ENCODE measurements around the gene SRPRB.

Gene SRPRB

DNA sequence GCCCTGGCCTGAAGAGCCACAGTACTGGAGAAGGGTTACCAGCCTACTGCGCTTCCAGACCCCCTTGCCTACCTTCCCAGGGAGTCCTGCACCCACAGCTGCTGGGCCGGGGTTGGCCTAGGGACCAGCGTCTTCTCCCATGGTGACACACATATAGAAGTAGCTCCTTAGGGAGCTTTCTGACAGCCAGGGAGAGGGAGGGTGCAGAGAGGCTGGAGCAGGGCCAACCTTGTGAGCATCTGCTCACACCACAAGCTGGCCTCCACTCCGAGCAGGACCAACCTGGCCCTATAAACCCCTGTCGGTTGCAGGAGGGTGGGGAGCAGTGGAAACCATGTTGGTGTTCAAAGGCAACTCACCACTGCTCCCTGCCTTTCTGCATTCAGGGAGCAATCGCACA is 35.2 kb downstream of the SRPRB start:
- DNase-seq (ENCODE audit: low read depth in 2 of 2, low spot score in 1 of 2), result no peak

DNA sequence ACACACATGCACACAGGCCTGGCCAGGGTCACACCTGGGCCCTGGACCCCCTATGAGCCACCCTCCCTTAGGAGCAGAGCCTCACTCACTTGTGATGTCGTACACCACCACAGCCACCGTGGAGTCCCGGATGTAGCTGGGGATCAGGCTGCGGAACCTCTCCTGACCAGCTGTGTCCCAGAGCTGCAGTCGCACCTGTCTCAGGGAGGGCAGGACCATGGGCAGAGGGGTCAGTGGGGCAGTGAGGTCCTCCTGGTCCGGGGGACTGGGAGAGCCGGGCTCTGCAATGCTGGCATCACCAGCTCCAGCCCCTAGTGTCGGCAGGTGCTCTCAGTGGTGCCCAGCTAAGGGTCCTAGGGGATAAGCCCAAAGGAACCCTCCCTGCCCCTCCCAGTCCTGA is 35.6 kb downstream of the SRPRB start:
- DNase-seq (ENCODE audit: low read depth in 2 of 2, low spot score in 1 of 2), result no peak

DNA sequence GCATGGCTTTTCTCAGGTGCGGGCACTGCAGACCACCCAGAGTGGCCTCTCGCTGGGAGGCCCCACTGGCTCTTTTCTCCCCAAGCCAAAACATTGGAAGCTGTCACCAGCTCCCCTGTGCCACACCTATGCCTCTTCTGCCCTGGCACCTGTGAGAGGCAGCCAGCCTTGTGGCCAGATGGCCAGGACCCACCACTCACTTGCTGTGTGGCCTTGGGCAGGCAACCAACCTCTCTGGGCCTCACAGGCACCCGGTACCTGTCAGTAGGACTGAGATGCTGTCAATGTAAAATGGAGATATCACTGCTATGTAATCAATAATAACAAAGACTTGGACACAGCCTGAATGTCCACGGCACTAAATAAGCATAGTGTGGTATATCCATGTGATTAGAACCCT is 36.5 kb downstream of the SRPRB start:
- no peak for DNase-seq (ENCODE audit: low read depth in 2 of 2, low spot score in 1 of 2)

DNA sequence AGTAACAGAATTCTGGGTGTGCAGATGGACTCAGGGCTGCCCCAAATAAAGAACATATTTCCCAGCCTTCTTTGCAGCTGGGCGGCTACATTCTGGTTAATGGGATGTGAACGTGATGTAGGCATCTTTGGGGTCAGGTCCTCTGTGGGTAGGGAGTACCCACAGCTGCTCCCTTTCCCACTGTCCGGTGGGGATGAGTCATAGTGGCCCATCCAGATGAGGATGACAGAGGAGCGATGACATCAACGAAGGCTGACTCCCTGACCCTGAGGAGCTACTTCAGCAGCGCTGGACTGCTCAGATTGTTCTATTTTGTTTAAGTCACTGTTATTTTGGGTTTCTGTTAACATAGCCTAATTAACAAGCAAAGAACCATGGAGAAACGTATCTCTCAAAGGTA is 38.0 kb downstream of the SRPRB start:
- DNase-seq (ENCODE audit: low read depth in 2 of 2, low spot score in 1 of 2), result no peak

DNA sequence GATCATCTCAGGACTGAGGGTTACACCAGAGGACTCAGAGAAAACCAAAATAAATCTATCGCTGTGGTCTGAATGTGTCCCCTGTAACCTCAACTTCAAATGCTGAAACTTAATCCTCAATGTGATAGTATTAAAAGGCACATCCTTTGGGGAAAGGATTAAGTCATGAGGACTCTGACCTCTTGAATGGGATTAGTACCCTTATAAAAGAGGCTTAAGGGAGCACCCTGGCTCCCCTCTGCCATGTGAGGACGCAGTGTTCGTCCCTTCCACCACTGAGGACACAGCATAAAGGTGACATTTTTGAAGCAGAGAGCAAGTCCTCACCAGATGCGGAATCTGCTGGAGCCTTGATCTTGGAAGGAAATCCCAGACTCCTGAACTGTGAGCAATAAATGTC is 39.5 kb downstream of the SRPRB start:
- no peak for DNase-seq (ENCODE audit: low read depth in 2 of 2, low spot score in 1 of 2)

DNA sequence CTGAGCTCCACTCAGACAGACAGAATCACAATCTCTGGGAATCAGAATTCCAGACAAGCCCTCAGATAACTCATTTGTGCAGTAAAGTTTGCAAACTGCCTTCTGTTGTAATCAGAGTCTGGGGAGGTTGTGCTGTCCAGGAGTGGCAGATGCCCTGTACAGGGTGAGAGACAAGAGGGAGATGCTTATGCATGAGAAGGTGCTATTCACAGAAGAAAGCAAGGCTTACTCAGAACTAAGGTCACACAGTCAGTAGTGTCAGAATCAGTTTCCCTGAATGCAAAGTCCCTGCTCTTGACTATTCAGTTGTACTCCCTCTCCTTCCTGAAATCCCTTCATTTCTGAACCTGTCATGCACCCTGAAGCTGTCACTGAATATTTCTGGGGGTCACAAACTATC is 43.7 kb downstream of the SRPRB start:
- no peak for DNase-seq (ENCODE audit: low read depth in 2 of 2, low spot score in 1 of 2)

DNA sequence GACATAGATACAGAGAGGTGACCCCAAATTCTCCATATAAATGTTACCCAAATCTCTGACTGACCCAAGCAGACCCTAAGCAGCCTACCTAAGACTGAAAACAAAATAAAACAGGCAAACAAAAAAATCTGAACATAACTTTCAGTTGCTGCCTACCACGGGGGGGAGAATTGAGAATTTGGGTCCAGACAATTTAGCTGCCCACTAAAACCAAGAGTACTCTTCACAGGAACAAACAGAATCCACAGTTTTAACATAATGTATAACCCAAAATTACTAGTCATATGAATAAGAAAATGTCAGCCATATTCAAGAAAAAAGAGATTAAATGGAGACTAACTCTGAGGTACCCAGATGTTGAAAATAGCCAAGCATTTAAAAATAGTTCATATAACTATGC is 44.4 kb downstream of the SRPRB start:
- DNase-seq (ENCODE audit: low read depth in 2 of 2, low spot score in 1 of 2), result no peak

DNA sequence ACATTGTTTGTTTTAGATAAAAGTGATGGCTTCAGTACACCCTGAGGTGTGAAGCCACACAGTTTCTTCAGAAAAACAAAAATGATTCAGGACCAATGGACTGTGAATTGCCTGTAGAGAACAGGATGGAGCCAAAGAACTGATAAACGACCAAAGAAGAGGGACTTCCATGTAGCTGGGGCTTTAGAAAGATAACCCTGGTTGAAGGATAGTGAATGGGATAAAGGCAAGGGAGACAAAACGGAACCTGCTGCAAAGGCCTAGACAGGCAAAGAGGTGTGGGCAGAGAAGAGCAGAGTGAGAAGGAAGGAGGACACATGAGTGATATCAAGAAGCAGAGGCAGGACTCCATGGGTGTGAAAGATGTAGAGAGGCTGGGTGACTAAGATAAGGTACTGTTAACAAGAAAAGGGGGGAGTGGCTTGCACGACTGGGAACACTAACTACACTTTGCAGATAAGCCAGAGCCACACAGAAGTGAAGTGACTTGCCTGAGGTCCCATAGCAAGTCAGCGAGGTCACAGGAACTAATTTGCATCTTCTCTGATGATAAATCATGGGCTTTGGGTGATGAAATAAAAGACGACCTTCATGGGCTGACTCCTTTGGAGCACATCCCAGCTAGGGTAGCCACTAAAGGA is 45.8 kb downstream of the SRPRB start:
- DNase-seq (ENCODE audit: low read depth in 2 of 2, low spot score in 1 of 2), result no peak

DNA sequence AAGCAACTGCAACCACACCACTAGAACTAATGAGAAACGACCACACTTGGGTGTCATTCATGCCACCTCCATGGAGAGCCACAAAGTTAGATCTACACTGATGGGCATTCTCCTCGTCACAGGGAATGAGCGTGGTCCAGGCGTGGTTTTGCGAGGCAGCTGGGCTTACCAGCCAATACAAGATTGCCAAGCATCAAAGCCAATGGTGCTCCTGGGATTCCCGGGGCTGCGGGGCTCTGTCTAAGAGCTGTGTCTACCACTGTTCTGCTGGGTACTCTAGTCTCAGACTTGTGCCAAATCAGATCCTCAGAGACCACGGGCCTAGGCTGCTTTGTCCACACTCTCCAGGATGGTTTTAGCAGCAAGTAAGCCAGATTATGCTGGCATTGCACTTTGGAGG is 46.3 kb downstream of the SRPRB start:
- no peak for DNase-seq (ENCODE audit: low read depth in 2 of 2, low spot score in 1 of 2)

DNA sequence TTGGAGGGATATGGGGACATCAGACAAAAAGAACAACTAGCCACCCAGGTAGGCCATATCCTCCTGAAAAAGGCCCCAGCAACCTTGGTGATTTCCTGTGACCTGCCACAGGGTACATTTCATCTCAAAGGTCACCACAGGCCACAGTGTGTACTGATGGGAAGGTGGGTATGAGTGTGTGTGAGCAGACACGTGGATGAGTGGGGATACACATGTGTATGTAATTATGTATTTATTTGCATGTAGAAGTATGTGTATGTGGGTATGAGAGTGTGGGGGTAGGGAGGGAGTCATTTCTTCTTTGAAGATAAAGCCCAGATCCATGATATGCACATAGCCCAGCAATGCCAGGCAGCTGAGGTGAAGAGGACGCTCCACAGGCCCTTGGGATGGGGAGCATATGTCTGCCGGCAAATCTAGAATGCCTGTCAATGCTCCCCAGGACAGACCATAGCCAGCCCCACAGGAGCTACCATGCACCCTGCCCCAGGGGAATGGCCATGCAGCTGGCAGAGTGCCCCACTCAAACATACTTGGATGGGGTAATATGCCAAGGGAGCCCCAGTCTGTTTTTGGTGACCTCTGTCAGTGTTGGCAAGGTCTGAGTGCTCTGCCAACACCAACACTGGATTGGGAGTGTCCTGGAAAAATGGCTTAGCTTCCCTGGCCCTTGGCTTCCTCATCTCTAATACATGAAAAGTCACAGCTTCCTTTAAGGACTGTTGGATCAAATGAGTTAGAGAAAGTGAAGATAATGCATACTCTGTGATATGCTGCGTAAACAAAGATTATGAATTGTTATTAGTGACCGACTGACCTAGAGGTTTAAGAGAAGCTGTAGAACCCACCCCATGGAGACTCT is 47.7 kb downstream of the SRPRB start:
- DNase-seq (ENCODE audit: low read depth in 2 of 2, low spot score in 1 of 2), result no peak

DNA sequence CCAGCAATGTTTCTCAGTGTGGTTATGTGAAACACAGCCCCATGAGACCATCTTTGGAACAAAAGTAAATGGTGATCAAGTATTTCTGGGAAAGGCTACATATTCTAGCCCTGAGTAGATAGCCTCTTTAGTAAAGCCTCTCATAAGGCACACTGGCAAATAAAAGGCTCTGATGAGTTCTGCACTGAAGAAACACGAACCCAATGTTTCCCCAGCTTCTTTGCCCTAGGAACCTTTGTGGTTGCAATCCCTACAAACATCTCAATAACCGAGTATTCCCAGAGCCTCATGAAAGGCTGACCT is 48.3 kb downstream of the SRPRB start:
- no peak for DNase-seq (ENCODE audit: low read depth in 2 of 2, low spot score in 1 of 2)

DNA sequence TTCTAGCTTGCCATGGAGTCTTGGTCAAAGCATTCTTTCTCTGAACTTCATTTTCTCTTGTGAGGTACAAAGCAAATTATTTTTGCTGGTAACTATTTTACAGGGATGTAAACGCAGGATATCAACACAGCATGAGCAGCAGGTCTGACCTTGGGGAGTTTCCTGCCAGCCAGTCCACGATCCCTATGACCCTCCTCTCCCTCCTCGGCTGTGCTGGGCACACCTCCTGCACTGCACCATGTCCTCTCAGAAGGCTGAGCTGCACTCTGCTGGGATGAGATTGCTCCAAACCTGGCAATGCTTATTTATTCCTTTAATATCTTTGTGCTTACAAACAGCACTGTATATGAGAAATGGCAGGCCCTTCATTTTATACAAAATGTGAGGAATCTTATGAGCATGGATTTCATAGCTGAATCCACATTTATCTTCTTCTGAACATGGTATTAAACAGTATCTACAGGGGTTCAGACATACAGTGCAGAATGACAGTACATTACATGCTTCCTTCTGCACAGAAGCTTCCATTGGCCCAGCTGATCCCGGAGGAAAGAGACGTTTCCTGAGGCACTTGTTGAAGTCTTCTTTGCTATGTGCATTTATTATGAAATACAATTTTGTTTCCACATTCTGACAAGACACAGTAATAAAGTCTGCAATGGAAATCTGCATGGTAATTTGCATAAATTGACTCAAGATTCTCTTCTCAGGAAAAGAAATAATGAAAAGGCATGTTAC is 48.8 kb downstream of the SRPRB start:
- no peak for DNase-seq (ENCODE audit: low read depth in 2 of 2, low spot score in 1 of 2)

DNA sequence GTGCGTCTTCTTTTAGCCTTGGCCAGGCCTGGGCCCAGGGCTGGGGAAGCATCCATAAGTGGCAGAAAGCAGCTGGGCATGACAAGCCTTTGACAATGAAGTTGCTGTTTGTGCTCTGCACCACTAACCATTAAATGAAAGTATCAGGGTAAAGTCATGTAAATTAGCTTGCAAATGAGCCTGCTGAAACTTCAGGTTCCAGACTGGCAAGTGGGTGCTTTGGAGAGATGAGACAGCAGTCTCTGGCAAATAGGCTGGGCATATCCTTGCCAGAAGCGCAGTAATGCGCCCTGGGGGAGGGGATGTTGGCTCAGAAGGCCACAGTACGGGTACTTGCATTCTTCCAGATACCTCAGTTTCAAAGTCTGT is 49.4 kb downstream of the SRPRB start:
- no peak for DNase-seq (ENCODE audit: low read depth in 2 of 2, low spot score in 1 of 2)

DNA sequence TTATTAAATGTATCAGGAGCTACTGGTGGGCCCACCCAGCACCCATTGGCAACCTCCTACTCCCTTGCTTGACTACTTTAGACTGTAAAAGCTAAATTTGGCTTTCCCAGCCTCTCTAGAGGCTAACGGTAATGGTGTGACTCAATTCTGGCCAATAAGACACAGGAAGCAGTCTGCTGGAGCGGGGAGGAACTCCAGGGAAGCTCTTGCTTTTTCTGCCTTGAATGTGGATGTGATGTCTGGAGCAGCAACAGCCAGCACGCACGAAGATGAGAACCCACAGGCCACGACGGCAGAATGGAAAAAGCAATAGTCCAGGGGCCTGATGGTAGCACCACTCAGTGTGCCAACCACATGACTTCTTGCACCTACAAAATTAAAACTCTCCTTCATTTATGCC is 50.2 kb downstream of the SRPRB start:
- no peak for DNase-seq (ENCODE audit: low read depth in 2 of 2, low spot score in 1 of 2)

DNA sequence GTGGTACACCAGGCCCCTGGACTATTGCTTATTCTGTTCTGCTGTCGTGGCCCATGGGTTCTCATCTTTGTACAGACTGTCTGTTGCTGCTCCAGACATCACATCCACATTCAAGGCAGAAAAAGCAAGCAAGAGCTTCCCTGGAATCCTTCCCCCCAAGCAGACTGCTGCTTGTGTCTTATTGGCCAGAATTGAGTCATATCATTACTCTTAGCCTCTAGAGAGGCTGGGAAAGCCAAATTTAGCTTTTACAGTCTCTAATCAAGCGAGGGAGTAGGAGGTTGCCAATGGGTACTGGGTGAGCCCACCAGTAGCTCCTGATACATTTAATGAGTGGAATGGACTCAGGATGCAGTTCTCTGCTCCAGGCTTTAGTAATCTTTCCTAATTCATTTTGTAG is 50.7 kb downstream of the SRPRB start:
- DNase-seq (ENCODE audit: low read depth in 2 of 2, low spot score in 1 of 2), result no peak

DNA sequence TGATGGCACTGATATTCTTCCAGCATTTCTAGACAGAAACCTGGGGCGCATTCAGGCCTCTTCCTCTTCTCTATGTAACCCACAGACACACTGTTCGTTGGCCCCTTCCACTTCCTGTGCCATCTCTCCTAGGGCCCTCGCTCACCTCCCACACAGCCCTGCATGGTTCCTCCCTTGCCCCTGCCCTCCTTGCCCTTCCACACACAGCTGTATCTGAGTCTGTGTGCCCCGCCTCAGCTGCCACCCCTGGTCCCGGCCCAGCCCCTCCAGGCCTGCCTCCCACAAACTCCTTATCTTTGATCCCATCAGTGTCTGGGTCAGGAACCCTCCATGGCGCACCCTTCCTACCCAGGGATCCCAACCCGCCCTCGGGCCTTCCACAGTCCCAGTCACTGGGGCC is 52.2 kb downstream of the SRPRB start:
- DNase-seq (ENCODE audit: low read depth in 2 of 2, low spot score in 1 of 2), result no peak

DNA sequence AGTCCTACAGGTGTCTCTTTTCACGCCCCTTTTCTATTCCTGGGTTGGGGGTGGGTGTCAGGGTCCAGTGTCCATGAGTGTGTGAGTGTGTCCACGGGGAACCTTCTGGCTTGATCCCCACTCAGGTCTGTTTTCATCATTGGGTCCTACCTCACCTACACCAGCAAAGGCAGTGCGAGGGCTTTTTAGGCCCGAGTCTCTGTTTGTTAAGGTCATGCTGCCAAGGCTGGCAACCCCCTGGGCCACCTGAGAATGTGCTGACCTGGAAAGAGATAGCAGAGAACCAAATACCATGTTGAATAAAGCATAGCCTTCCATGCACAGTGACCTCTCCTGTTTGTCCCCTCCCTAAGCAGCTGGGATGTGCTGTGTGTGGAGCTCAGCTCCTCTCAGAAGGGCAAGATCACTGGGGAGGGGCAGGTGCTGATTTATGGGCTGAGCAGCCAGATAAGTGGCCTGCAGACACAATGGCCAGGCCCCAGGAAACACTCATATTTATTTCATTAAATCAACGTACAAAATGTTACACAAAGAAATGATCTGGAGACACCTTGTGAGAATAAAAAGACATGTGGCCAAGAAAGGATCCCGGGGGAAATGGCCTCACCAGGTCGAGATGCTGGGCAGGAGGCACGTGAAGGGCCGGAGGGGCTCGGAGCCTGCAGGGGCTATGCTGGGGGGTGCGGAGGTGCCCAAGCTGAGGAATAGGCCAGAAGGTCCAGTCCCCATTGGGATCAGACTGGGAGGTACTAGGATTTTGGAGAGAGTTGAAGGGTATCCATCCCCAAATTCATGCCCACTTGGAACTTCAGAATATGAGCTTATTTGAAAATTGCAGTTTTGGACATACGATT is 54.0 kb downstream of the SRPRB start:
- no peak for DNase-seq (ENCODE audit: low read depth in 2 of 2, low spot score in 1 of 2)

DNA sequence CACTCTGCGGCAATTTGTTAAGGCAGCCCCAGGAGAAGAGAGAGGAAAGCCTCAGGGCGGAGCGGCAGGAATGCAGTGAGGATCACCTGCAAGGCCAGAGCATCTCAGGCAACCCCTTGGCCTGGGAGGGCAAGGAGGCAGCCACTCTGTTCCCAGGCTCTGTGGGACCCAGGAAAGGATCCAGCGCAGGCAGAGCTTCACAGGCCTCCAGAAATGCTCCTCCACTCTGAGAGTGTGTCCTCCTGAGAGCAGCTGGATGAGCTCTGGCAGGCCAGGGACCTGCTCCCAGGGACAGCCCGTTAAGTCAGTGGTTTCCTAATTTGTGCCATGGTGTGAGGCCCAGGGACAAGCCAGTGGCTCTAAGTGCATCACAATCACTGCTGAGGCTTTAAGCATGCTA is 54.9 kb downstream of the SRPRB start:
- DNase-seq (ENCODE audit: low read depth in 2 of 2, low spot score in 1 of 2), result no peak

DNA sequence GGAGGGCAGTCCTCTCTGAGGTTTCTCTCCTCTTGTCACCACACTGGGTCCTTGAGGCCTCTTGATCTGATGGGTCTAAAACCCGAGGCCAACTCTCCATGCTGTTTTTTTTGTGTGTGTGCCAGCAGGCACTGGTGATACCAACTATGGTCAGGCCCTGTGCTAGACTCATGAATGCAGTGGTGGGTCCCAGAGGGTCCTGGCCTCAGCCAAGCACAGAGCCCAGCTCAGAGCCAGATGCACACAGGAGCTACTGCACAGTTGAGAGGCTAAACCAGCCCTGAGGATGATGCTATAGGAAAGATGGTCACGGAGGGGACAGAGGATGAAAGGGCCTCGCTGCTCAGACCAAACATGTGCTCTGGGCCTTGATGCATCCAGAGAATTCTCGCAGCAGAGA is 56.5 kb downstream of the SRPRB start:
- no peak for DNase-seq (ENCODE audit: low read depth in 2 of 2, low spot score in 1 of 2)

DNA sequence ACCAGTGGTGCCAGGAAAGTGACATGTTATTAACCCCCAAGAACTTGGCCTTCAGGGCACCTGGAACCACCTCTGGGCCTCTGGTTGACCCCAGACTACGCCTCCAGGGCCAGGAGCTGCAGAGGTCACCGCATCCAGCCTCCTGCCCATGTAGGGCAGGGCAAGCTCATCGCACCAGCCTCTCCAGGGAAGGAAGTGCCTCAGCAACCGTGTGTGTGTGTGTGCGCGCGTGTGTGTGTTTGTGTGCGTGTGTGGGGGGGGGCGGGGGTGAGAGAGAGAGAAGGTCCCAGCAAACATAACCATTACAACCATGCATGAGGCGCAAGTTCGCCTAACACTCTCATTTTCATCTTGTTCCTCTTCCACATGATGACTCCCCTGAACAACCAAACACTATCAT is 58.3 kb downstream of the SRPRB start:
- no peak for DNase-seq (ENCODE audit: low read depth in 2 of 2, low spot score in 1 of 2)

DNA sequence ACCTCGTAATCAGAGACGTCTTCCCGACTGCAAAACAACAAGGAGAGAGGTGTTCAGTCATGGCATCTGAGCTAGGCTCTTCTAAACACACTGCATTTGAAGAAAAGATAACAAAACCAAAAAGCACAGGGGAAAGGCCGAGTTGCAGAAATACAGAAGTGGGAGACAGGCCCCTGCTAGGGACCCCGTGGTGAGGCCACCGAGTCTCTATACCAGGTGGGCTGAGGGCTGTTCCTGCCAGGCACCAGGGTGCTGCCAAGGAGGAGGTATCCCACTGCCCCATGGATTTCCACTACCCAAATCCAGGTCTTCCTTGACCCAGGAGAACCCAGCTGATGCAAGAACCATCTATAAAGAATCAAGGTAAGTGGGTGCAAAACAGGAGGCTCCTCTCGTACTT is 59.0 kb downstream of the SRPRB start:
- DNase-seq (ENCODE audit: low read depth in 2 of 2, low spot score in 1 of 2), result no peak

Data from stimulated activated CD8-positive, alpha-beta memory T cell treated with anti-CD3 and anti-CD28 coated beads, Interleukin-4, amount 100 ng/mL, for 1 hour (primary cell).